Measurements from ENCODE around the gene SF3B2. TPM values are rescaled to one million over a fixed set of nuclear protein-coding genes. Genes with fewer than 3 reads are reported as not detected.
"Not testable (repeated sequence)": the region's sequence is repeated elsewhere in the genome, so short reads cannot be mapped to it uniquely, and the experiment has no call there.

Gene SF3B2
- total RNA-seq, 1 donor from 2014 or later = 75.5 TPM

DNA sequence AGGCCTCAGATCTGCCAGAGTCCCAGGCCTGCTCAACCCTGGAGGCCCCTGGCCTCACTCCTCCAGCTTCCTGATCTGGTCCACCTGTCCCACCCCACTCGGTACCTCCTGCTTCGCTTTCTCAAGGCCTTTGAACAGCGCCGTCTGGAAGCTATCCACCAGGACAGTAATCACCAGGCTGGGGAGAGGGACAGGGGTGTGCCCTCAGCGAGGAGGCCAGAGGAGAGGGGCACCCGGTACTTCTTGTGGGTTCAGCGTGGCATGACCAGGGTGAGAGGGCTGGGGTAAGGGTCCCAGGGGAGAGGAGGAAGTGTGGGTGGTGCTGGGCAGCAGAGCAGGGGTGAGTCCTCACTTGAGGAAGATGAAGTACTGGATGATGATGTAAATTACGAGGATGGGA lies 32.0 kb upstream of the SF3B2 start:
- DNase-seq = no peak

DNA sequence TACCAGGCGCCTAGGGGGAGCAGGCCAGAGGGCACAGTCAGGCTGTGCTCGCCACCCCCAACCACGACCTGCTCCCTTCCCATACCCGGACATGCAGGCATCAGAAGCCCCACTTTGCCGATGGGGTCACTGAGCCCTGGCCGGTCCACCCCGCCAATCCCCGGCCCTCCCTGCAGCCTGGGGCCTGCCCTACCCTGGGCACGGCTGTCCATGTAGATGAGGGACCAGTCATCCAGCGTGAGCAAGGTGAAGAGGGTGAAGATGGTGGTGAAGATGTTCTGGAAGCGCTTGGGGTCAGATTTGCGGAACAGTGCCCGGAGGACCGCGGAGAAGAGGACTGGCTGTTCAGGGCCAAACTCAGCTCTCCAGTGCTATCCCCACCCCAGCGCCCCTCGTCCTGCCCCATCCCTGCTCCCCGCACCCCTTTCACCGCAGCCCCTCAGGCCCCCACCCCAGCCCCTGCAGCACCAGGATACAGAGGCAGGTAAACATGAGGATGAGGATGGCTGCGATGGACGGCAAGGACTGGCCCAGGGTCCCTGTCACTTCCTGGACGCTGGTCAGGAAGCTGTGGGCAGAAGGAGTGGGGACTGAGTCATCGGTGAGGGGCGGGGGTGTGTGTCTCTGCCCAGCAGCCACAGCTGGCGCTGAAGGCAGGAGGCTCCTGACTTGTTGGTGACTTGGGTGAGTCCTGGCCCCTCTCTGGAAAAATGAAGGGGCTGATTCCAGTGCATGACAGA lies 31.4 kb upstream of the SF3B2 start:
- Histone ChIP-seq H3K9me3 (replicated peaks) (no peaks in the 10 kb centered on the region), H3K4me3 (no peak overlapping the region), H3K4me1 (peaks cover 18% of the 10 kb centered on the region), H3K36me3 (no peaks in the 10 kb centered on the region), H3K27me3 (ENCODE audit: low read depth) (peaks cover 18% of the 10 kb centered on the region), H3K27ac (replicated peaks) (no peak overlapping the region)
- DNase-seq = no peak
- TF ChIP-seq, protein P1, sequence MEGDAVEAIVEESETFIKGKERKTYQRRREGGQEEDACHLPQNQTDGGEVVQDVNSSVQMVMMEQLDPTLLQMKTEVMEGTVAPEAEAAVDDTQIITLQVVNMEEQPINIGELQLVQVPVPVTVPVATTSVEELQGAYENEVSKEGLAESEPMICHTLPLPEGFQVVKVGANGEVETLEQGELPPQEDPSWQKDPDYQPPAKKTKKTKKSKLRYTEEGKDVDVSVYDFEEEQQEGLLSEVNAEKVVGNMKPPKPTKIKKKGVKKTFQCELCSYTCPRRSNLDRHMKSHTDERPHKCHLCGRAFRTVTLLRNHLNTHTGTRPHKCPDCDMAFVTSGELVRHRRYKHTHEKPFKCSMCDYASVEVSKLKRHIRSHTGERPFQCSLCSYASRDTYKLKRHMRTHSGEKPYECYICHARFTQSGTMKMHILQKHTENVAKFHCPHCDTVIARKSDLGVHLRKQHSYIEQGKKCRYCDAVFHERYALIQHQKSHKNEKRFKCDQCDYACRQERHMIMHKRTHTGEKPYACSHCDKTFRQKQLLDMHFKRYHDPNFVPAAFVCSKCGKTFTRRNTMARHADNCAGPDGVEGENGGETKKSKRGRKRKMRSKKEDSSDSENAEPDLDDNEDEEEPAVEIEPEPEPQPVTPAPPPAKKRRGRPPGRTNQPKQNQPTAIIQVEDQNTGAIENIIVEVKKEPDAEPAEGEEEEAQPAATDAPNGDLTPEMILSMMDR (IDR thresholded peaks at IDR 0.05; ENCODE audit: borderline replicate concordance) = no peak
- intact Hi-C loops (cut with micrococcal nuclease) = no loop called here

More for the DNA sequence above, 32.0 kb upstream of the SF3B2 start:
- H3K4me1 ChIP-seq = peaks cover 23% of the 10 kb centered on the region
- H3K4me3 ChIP-seq = no peak overlapping the region
- no peak overlapping the region for H3K27ac ChIP-seq (replicated peaks)
- no peaks in the 10 kb centered on the region for H3K9me3 ChIP-seq (replicated peaks)
- peaks cover 18% of the 10 kb centered on the region for H3K27me3 ChIP-seq (ENCODE audit: low read depth)
- intact Hi-C loops (cut with micrococcal nuclease) = no loop called here
- TF ChIP-seq, protein P1 (IDR thresholded peaks at IDR 0.05; ENCODE audit: borderline replicate concordance) = no peak
- H3K36me3 ChIP-seq = no peaks in the 10 kb centered on the region

DNA sequence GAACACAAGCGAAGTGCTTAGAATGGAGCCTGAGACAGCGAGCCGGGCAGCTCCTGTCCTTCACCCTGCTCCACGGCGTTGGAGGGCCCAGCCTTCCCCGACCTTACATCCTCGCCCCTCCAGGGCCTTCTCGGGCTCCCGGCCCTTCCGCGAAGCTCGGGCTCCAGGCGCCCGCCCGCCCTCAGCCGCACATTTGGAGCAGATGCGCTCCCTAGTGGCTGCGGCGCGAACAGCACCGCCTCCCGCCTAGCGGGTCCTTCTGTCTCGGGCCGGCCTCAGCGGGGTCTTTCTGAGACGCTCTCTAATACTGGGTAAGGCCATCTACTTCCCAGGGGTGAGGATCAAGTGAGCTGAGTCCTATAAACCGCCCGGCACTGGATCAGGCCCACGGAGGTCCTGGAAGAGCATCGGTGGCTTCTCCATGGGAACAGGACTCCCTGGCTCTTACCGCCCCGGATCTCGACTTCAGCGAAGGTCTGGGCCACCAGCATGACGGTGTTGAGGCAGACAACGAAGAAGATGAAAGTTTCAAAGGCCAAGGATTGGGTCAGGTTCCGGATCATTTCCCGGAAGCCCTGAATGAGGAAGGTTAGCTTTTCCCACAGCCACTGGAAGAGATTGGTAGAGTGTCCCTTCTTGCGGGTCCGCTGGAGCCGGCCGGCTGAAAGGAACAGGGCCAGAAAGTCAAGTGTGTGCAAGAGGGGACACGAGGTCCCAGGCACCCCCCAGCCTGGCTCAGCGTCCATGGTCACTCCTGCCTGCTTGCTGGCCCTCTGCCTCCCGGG lies 29.6 kb upstream of the SF3B2 start:
- Histone ChIP-seq H3K9me3 (replicated peaks) (no peaks in the 10 kb centered on the region), H3K4me1 (peaks cover 10% of the 10 kb centered on the region), H3K4me3 (peak overlapping the region; percentile 40), H3K27me3 (ENCODE audit: low read depth) (peaks cover 18% of the 10 kb centered on the region), H3K27ac (replicated peaks) (no peak overlapping the region), H3K36me3 (no peaks in the 10 kb centered on the region)
- TF ChIP-seq, protein P1 (IDR thresholded peaks at IDR 0.05; ENCODE audit: borderline replicate concordance) = peak; percentile 97
- peak; percentile 75 for DNase-seq
- intact Hi-C loops (cut with micrococcal nuclease) = no loop called here

DNA sequence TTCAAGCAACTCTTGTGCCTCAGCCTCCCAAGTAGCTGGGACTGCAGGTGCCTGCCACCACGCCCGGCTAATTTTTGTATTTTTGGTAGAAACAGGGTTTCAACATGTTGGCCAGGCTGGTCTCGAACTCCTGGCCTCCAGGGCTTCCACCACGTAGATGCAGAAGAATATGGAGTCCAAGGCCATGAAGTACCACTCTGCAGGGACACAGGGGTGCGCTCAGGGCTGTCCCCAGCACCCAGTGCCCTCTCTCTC lies 29.1 kb upstream of the SF3B2 start:
- H3K36me3 ChIP-seq; H3K9me3 ChIP-seq (replicated peaks); H3K4me1 ChIP-seq; H3K4me3 ChIP-seq; DNase-seq; intact Hi-C loops (cut with micrococcal nuclease); H3K27ac ChIP-seq (replicated peaks): not testable (repeated sequence)
- H3K27me3 ChIP-seq (ENCODE audit: low read depth) = peaks cover 18% of the 10 kb centered on the region

DNA sequence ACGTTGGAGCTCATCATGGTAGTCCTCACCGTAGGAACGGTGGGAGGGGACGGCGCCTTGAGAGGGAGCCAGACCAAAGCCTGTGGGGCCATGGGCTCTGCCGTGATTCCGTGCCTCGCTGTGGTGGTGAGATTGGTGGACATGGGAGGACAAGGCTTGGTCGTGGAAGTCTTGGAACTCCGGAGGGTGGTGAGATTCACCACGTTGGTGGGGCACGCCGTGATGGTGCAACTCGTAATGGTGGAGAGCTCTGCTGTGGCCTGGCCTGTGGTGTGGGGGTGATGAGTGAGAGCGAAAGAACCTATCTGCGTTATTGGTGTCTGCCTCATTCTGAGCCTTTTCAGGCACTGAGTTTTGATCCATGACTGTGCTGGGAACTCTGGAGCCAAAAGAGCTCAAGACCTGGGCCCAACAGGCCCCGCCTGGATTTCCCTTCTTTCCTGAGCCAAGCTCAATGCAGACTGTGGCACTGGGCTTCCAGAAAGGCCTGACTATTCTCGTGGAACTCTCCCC lies 26.1 kb upstream of the SF3B2 start, which contains the start of gene CATSPER1:
Gene CATSPER1 (minus strand): TSS at position 463 of the 513 bp plus-strand sequence. CDS start 100 bp downstream, at position 363.
- Histone ChIP-seq H3K4me3 (no peak within 1 kb of the TSS), H3K4me1 (peaks cover 10% of the 10 kb centered on the region), H3K36me3 (no peaks in the 10 kb centered on the region), H3K27ac (replicated peaks) (no peak within 1 kb of the TSS), H3K27me3 (ENCODE audit: low read depth) (peaks cover 18% of the 10 kb centered on the region), H3K9me3 (replicated peaks) (no peaks in the 10 kb centered on the region)
- TF ChIP-seq, protein P1 (IDR thresholded peaks at IDR 0.05; ENCODE audit: borderline replicate concordance) = no peak
- DNase-seq = no peak
- intact Hi-C loops (cut with micrococcal nuclease) = no loop called here
